Central memory CD8-positive, alpha-beta T cell (primary cell): ENCODE data around the gene COL9A3.
A peak's percentile ranks its signal among the peaks of the same experiment; 100 is the strongest.
"Not testable (repeated sequence)": the region's sequence is repeated elsewhere in the genome, so short reads cannot be mapped to it uniquely, and the experiment has no call there.

Experiments
- ATAC-seq: fragments of 150-1000 bp; cut with Tn5 transposase; replicated peaks from 2 replicates; pipeline ENCODE4 v1.10.0; 2022; ENCODE audit warnings: mild to moderate bottlenecking, moderate FRiP score, moderate number of reproducible peaks; ENCODE audit not compliant: poor library complexity, severe bottlenecking; ENCODE audit errors: extremely low read depth
- DNase-seq, 2 donors: peaks; one replicate each; pipeline ENCODE4 v3.0.0; 2021; ENCODE audit warnings: low spot score in 2 of 2
- H3K27ac Mint-ChIP-seq: one replicate; pipeline ENCODE4 v1.8.0; 2022; ENCODE audit warnings: low read depth, mild to moderate bottlenecking, moderate library complexity, mixed read lengths
- H3K27me3 Mint-ChIP-seq: one replicate; pipeline ENCODE4 v1.8.0; 2022; ENCODE audit warnings: mixed read lengths
- H3K36me3 Mint-ChIP-seq: one replicate; pipeline ENCODE4 v1.8.0; 2022; ENCODE audit warnings: mild to moderate bottlenecking, moderate library complexity, mixed read lengths; ENCODE audit not compliant: insufficient read depth
- H3K4me1 Mint-ChIP-seq: one replicate; pipeline ENCODE4 v1.8.0; 2022; ENCODE audit warnings: mixed read lengths
- H3K4me3 Mint-ChIP-seq: one replicate; pipeline ENCODE4 v1.8.0; 2022; ENCODE audit warnings: mild to moderate bottlenecking, moderate library complexity, mixed read lengths
- H3K9me3 Mint-ChIP-seq: one replicate; pipeline ENCODE4 v1.8.0; 2022; ENCODE audit warnings: mixed read lengths

Gene COL9A3

GRCh38 chr20:62860391-62860923 lies 43.6 kb downstream of the COL9A3 start:
- peaks cover 19% of the 10 kb centered on the region for H3K4me1 Mint-ChIP-seq
- ATAC-seq (no peak), DNase-seq (no peak)
- peak overlapping the region; percentile 39 for H3K4me3 Mint-ChIP-seq
- no peaks in the 10 kb centered on the region for H3K27me3 Mint-ChIP-seq
- H3K27ac Mint-ChIP-seq: no peak overlapping the region
- H3K36me3 Mint-ChIP-seq: peaks cover 9% of the 10 kb centered on the region
- no peaks in the 10 kb centered on the region for H3K9me3 Mint-ChIP-seq

GRCh38 chr20:62860924-62861691 lies 44.3 kb downstream of the COL9A3 start:
- ATAC-seq (peak; percentile 53), DNase-seq (peak; percentile 38 to 46)
- Mint-ChIP-seq H3K36me3 (peaks cover 9% of the 10 kb centered on the region), H3K27me3 (no peaks in the 10 kb centered on the region), H3K27ac (no peak overlapping the region), H3K9me3 (no peaks in the 10 kb centered on the region), H3K4me1 (peaks cover 19% of the 10 kb centered on the region), H3K4me3 (peak overlapping the region; percentile 31)

- H3K9me3 Mint-ChIP-seq: no peaks in the 10 kb centered on the region
- H3K4me1 Mint-ChIP-seq: peaks cover 19% of the 10 kb centered on the region
- ATAC-seq (peak; percentile 86), DNase-seq (peak; percentile 93 to 98)
- peaks cover 7% of the 10 kb centered on the region for H3K36me3 Mint-ChIP-seq
- no peaks in the 10 kb centered on the region for H3K27me3 Mint-ChIP-seq
- peak within 1 kb of the TSS; percentile 84 for H3K27ac Mint-ChIP-seq
- peak within 1 kb of the TSS; percentile 59 for H3K4me3 Mint-ChIP-seq
These were observed 45.0 kb downstream of the COL9A3 start, which contains the start of gene TCFL5 for GRCh38 chr20:62861726-62862336. Gene TCFL5 (minus strand): TSS chr20:62861822. CDS start chr20:62861670, 152 bp downstream.

GRCh38 chr20:62864207-62864606 lies 47.4 kb downstream of the COL9A3 start:
- H3K27me3 Mint-ChIP-seq: no peaks in the 10 kb centered on the region
- peaks cover 6% of the 10 kb centered on the region for H3K36me3 Mint-ChIP-seq
- H3K27ac Mint-ChIP-seq: no peak overlapping the region
- no peak overlapping the region for H3K4me3 Mint-ChIP-seq
- DNase-seq (no peak), ATAC-seq (no peak)
- H3K9me3 Mint-ChIP-seq: no peaks in the 10 kb centered on the region
- peaks cover 13% of the 10 kb centered on the region for H3K4me1 Mint-ChIP-seq

GRCh38 chr20:62872184-62872847 lies 55.5 kb downstream of the COL9A3 start:
- no peaks in the 10 kb centered on the region for H3K9me3 Mint-ChIP-seq
- no peak overlapping the region for H3K27ac Mint-ChIP-seq
- DNase-seq (no peak), ATAC-seq (no peak)
- no peaks in the 10 kb centered on the region for H3K36me3 Mint-ChIP-seq
- no peak overlapping the region for H3K4me3 Mint-ChIP-seq
- H3K4me1 Mint-ChIP-seq: peaks cover 14% of the 10 kb centered on the region
- H3K27me3 Mint-ChIP-seq: peaks cover 9% of the 10 kb centered on the region

GRCh38 chr20:62872862-62873261 lies 56.0 kb downstream of the COL9A3 start:
- ATAC-seq (no peak), DNase-seq (no peak)
- peaks cover 14% of the 10 kb centered on the region for H3K4me1 Mint-ChIP-seq
- H3K9me3 Mint-ChIP-seq: no peaks in the 10 kb centered on the region
- H3K36me3 Mint-ChIP-seq: no peaks in the 10 kb centered on the region
- no peak overlapping the region for H3K27ac Mint-ChIP-seq
- H3K4me3 Mint-ChIP-seq: peak overlapping the region; percentile 30
- peaks cover 9% of the 10 kb centered on the region for H3K27me3 Mint-ChIP-seq

GRCh38 chr20:62873280-62873679 lies 56.4 kb downstream of the COL9A3 start:
- Mint-ChIP-seq H3K36me3 (no peaks in the 10 kb centered on the region), H3K4me3 (peak overlapping the region; percentile 30), H3K27ac (no peak overlapping the region), H3K9me3 (no peaks in the 10 kb centered on the region), H3K4me1 (peaks cover 14% of the 10 kb centered on the region), H3K27me3 (peaks cover 9% of the 10 kb centered on the region)
- DNase-seq (no peak), ATAC-seq (no peak)

- H3K9me3 Mint-ChIP-seq, DNase-seq, ATAC-seq, H3K27me3 Mint-ChIP-seq, H3K4me3 Mint-ChIP-seq, H3K36me3 Mint-ChIP-seq, H3K27ac Mint-ChIP-seq: not testable (repeated sequence)
- H3K4me1 Mint-ChIP-seq: peaks cover 14% of the 10 kb centered on the region
These were observed 56.8 kb downstream of the COL9A3 start for GRCh38 chr20:62873681-62874031.

GRCh38 chr20:62874964-62875344 lies 58.1 kb downstream of the COL9A3 start:
- Mint-ChIP-seq H3K27ac (no peak overlapping the region), H3K9me3 (no peaks in the 10 kb centered on the region), H3K27me3 (peaks cover 9% of the 10 kb centered on the region), H3K4me1 (peaks cover 14% of the 10 kb centered on the region), H3K36me3 (no peaks in the 10 kb centered on the region), H3K4me3 (no peak overlapping the region)
- no peak for DNase-seq
- no peak for ATAC-seq

GRCh38 chr20:62875419-62876361 lies 58.8 kb downstream of the COL9A3 start:
- Mint-ChIP-seq H3K27ac (no peak overlapping the region), H3K9me3 (no peaks in the 10 kb centered on the region), H3K36me3 (peaks cover 1% of the 10 kb centered on the region), H3K27me3 (peaks cover 9% of the 10 kb centered on the region), H3K4me3 (no peak overlapping the region), H3K4me1 (peaks cover 14% of the 10 kb centered on the region)
- ATAC-seq (no peak), DNase-seq (no peak)

- H3K27ac Mint-ChIP-seq: no peak overlapping the region
- peaks cover 14% of the 10 kb centered on the region for H3K4me1 Mint-ChIP-seq
- DNase-seq: no peak
- no peaks in the 10 kb centered on the region for H3K9me3 Mint-ChIP-seq
- H3K4me3 Mint-ChIP-seq: no peak overlapping the region
- no peak for ATAC-seq
- peaks cover 2% of the 10 kb centered on the region for H3K36me3 Mint-ChIP-seq
- H3K27me3 Mint-ChIP-seq: peaks cover 9% of the 10 kb centered on the region
These were observed 59.7 kb downstream of the COL9A3 start for GRCh38 chr20:62876501-62876901.
